Measurements from ENCODE around the gene KNDC1.

The KNDC1 gene

DNA sequence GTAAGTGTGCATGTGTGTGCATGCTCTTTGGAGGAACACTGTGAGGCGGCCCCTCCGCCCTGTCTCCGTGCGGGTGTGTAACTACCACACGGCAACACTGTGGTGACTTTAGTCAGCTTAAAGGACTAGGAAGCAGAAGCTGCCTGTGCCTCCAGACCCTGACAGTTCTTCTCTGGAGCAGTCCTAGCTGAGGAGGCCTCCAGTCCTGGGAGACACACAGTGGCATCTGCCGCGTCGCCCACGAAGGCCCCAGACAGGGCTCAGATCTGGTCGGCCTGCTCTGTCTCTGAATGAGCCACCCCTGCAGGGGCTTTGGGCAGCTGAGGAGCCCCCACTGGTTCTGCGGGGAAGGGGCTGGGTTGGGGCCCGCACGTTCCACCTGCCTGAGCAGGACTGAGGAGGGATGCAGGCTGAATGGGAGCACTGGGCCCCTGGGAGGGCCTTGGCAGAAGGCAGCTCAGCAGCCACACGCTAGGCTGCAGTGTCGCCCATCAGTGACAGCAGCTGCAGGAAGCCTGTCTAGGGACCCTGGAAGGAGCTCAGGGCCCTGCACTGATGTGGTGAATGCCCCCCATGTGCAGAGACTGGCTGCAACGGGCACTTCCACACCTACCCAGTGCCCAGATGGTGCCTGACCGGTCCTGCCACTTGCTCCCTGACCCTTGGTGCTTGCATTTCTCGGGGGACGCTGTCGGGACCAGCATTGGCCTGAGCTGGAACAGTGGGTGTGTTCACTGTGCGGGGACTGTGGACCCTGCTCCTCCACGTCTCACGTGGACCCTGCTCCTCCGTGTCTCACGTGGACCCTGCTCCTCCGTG is 27.3 kb upstream of the KNDC1 start:
- Histone ChIP-seq H3K4me3 (ENCODE audit: low read length) (no peak overlapping the region), H2AFZ (ENCODE audit: low read depth, low read length) (no peak overlapping the region), H3K36me3 (replicated peaks; ENCODE audit: low read depth, low read length) (no peaks in the 10 kb centered on the region), H3K27ac (ENCODE audit: low read length) (no peak overlapping the region), H4K20me1 (ENCODE audit: insufficient read depth, low read length) (no peaks in the 10 kb centered on the region), H3K4me2 (ENCODE audit: low read length) (no peak overlapping the region), H3K4me1 (ENCODE audit: low read length) (no peaks in the 10 kb centered on the region), H3K79me2 (ENCODE audit: low read length) (no peaks in the 10 kb centered on the region), H3K27me3 (ENCODE audit: low read depth, low read length) (no peaks in the 10 kb centered on the region), H3K9ac (ENCODE audit: low read length) (no peak overlapping the region), H3K9me3 (ENCODE audit: insufficient read depth, low read length) (no peaks in the 10 kb centered on the region)
- TF ChIP-seq EZH2phosphoT487 (IDR thresholded peaks at IDR 0.05; ENCODE audit: low read depth): no peak
- TF ChIP-seq CTCF (IDR thresholded peaks at IDR 0.05; ENCODE audit: low read depth, low read length): no peak

DNA sequence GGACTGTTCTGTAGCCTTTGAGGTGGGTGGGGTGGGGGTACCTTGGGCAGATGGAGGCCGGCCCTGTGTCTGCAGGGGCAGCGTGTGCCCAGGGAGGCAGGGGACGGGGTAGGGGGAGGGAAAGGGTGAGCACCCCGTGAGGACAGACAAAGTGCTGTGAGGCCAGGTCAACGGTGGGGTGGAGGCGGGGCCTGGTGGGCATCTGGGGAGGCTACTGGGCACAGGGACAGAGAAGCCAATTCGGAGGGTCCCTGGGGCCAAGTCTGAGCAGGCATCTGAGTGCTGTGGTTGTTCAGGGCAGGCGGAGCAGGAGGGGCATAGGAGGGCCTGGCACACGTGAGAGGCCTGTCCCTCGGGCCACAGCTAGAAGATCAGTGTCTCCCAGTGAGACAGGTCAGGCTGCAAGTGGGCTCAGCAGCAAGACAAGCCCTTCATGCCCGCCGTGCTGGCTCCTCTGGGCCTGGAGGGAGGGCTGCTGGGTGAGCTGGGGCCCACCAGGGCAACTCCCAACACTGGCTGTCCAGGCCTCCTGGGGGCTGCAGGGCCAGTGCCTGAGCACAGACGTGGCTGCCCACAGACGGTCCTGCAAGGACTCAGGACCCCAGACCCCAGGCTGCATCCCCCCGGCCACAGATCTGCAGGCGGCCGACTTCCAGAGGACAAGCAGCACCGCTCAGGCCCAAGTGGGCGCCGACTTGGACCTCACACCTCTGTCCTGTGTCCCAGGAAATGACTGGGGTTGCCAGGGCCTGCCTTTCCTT is 26.4 kb upstream of the KNDC1 start:
- Histone ChIP-seq H3K36me3 (replicated peaks; ENCODE audit: low read depth, low read length) (no peaks in the 10 kb centered on the region), H2AFZ (ENCODE audit: low read depth, low read length) (no peak overlapping the region), H3K27me3 (ENCODE audit: low read depth, low read length) (no peaks in the 10 kb centered on the region), H3K9ac (ENCODE audit: low read length) (no peak overlapping the region), H3K79me2 (ENCODE audit: low read length) (no peaks in the 10 kb centered on the region), H3K4me2 (ENCODE audit: low read length) (no peak overlapping the region), H4K20me1 (ENCODE audit: insufficient read depth, low read length) (no peaks in the 10 kb centered on the region), H3K27ac (ENCODE audit: low read length) (no peak overlapping the region), H3K4me3 (ENCODE audit: low read length) (no peak overlapping the region), H3K4me1 (ENCODE audit: low read length) (no peaks in the 10 kb centered on the region), H3K9me3 (ENCODE audit: insufficient read depth, low read length) (no peaks in the 10 kb centered on the region)
- TF ChIP-seq EZH2phosphoT487 (IDR thresholded peaks at IDR 0.05; ENCODE audit: low read depth): no peak
- no peak for TF ChIP-seq CTCF (IDR thresholded peaks at IDR 0.05; ENCODE audit: low read depth, low read length)

GRCh38 chr10:133134411-133135115 is 25.5 kb upstream of the KNDC1 start:
- H3K36me3 ChIP-seq (replicated peaks; ENCODE audit: low read depth, low read length): no peaks in the 10 kb centered on the region

More at GRCh38 chr10:133134411-133135115, 25.5 kb upstream of the KNDC1 start:
- Histone ChIP-seq H3K79me2 (ENCODE audit: low read length) (no peaks in the 10 kb centered on the region), H3K4me2 (ENCODE audit: low read length) (no peak overlapping the region), H4K20me1 (ENCODE audit: insufficient read depth, low read length) (no peaks in the 10 kb centered on the region), H3K4me3 (ENCODE audit: low read length) (no peak overlapping the region), H2AFZ (ENCODE audit: low read depth, low read length) (no peak overlapping the region), H3K27me3 (ENCODE audit: low read depth, low read length) (no peaks in the 10 kb centered on the region), H3K4me1 (ENCODE audit: low read length) (no peaks in the 10 kb centered on the region), H3K27ac (ENCODE audit: low read length) (no peak overlapping the region), H3K9me3 (ENCODE audit: insufficient read depth, low read length) (no peaks in the 10 kb centered on the region), H3K9ac (ENCODE audit: low read length) (no peak overlapping the region)
- no peak for TF ChIP-seq CTCF (IDR thresholded peaks at IDR 0.05; ENCODE audit: low read depth, low read length)
- no peak for TF ChIP-seq EZH2phosphoT487 (IDR thresholded peaks at IDR 0.05; ENCODE audit: low read depth)
